Endothelial cell of umbilical vein (primary cell): ENCODE measurements around the gene SCG2. TPM values are rescaled to one million over a fixed set of nuclear protein-coding genes. Genes with fewer than 3 reads are reported as not detected.

Source experiments
- BruUV-seq: library from RNA; stranded (reverse); fragments of 400-500 nt; replicated peaks from 2 replicates; lab custom pipeline; 2021; lab: Mats Ljungman, UMichigan
- CTCF ChIA-PET: fragments of 300-600, 350-600 bp; sonication (Branson Sonifier 250); formaldehyde crosslinking; loops from one replicate; lab custom pipeline; 2021; ENCODE audit warnings: antibody characterized with exemption, inconsistent platforms; lab: Charles Lee
- POLR2A ChIA-PET: fragments of 300-600, 350-600 bp; sonication (Branson Sonifier 250); formaldehyde crosslinking; loops from one replicate; lab custom pipeline; 2021; ENCODE audit warnings: antibody characterized with exemption, inconsistent platforms; lab: Charles Lee
- DNase-seq: peaks from one replicate; pipeline ENCODE4 v3.0.0-alpha.2; 2011; ENCODE audit warnings: low read depth, low spot score
- FAIRE-seq: peaks from 2 replicates; lab custom pipeline; 2011; peaks lifted over from hg19 to GRCh38; lab: Jason Lieb, UNC
- H2AFZ ChIP-seq: 2 replicates; pipeline ENCODE4 v1.6.0; 2012; ENCODE audit warnings: low read depth, low read length, control low read depth, inconsistent platforms
- H3K27ac ChIP-seq: 2 replicates; pipeline ENCODE4 v1.5.1; 2011; ENCODE audit warnings: low read depth, mild to moderate bottlenecking, control low read depth, low read length, moderate library complexity; ENCODE audit not compliant: insufficient read depth
- H3K27me3 ChIP-seq, 2 experiments: 2 replicates each; pipeline versions ENCODE4 v1.6.0 to v1.6.1; 2011; ENCODE audit warnings: low read length in 2 of 2, mixed read lengths in 1 of 2; ENCODE audit not compliant: control insufficient read depth in 2 of 2, insufficient read depth in 2 of 2
- H3K36me3 ChIP-seq, 2 experiments: 2 replicates in 1 of 2; 3 replicates in 1 of 2; pipeline ENCODE4 v1.5.1; 2011; ENCODE audit warnings: low read length in 2 of 2, mild to moderate bottlenecking in 1 of 2, moderate library complexity in 1 of 2; ENCODE audit not compliant: control insufficient read depth in 2 of 2, insufficient read depth in 2 of 2; ENCODE audit errors: extremely low read depth in 1 of 2
- H3K4me1 ChIP-seq: 3 replicates; pipeline ENCODE4 v1.5.1; 2011; ENCODE audit warnings: mild to moderate bottlenecking, low read length; ENCODE audit not compliant: control insufficient read depth, insufficient read depth; ENCODE audit errors: extremely low read depth
- H3K4me2 ChIP-seq: 2 replicates; pipeline ENCODE4 v1.6.1; 2011; ENCODE audit warnings: low read length, control low read depth, mixed read lengths; ENCODE audit not compliant: insufficient read depth
- H3K4me3 ChIP-seq, 3 experiments: fragments of 200-600 bp in 1 of 3; sonication (generic), shearing (Covaris generic) in 1 of 3; replicated peaks in 1 of 3; 2 replicates each; pipeline ENCODE4 v1.5.1; 2011 to 2016; ENCODE audit warnings: control low read depth in 3 of 3, low read length in 3 of 3, mild to moderate bottlenecking in 2 of 3, inconsistent platforms in 1 of 3, low read depth in 1 of 3, moderate library complexity in 1 of 3; ENCODE audit not compliant: insufficient read depth in 1 of 3
- H3K79me2 ChIP-seq: 2 replicates; pipeline ENCODE4 v1.6.0; 2012; ENCODE audit warnings: low read length, inconsistent platforms; ENCODE audit not compliant: control insufficient read depth, insufficient read depth
- H3K9ac ChIP-seq: replicated peaks from 2 replicates; pipeline ENCODE3; 2011; ENCODE audit warnings: low read length, control low read depth; ENCODE audit not compliant: insufficient read depth; ENCODE audit errors: extremely low read depth
- H3K9me1 ChIP-seq: replicated peaks from 3 replicates; pipeline ENCODE4 v1.6.0; 2011; ENCODE audit warnings: mild to moderate bottlenecking, low read length; ENCODE audit not compliant: control insufficient read depth, insufficient read depth; ENCODE audit errors: extremely low read depth
- H3K9me3 ChIP-seq: replicated peaks from 2 replicates; pipeline ENCODE4 v1.5.1; 2012; ENCODE audit warnings: low read length, inconsistent platforms; ENCODE audit not compliant: control insufficient read depth, insufficient read depth
- H4K20me1 ChIP-seq: replicated peaks from 2 replicates; pipeline ENCODE3; 2011; ENCODE audit warnings: mild to moderate bottlenecking, low read length; ENCODE audit not compliant: control insufficient read depth, insufficient read depth; ENCODE audit errors: extremely low read depth
- EZH2 ChIP-seq: IDR thresholded peaks from 2 replicates; pipeline ENCODE4 v1.6.1; 2012; ENCODE audit warnings: borderline replicate concordance, low read depth, mild to moderate bottlenecking, moderate library complexity, low read length, inconsistent platforms; ENCODE audit not compliant: severe bottlenecking
- FOS ChIP-seq: IDR thresholded peaks from 2 replicates; pipeline ENCODE4 v1.6.1; 2011; ENCODE audit warnings: mild to moderate bottlenecking, low read length, moderate library complexity, borderline replicate concordance; ENCODE audit not compliant: insufficient read depth
- GATA2 ChIP-seq: IDR thresholded peaks from 2 replicates; pipeline ENCODE4 v1.7.0; 2011; ENCODE audit warnings: low read depth, mild to moderate bottlenecking, moderate library complexity, mixed read lengths, low read length; ENCODE audit not compliant: insufficient read length, insufficient read depth
- JUN ChIP-seq: IDR thresholded peaks from 2 replicates; pipeline ENCODE4 v1.6.1; 2011; ENCODE audit warnings: borderline replicate concordance, low read depth; ENCODE audit not compliant: insufficient read length, insufficient read depth
- POLR2A ChIP-seq: IDR thresholded peaks from 2 replicates; pipeline ENCODE4 v1.6.1; 2012; ENCODE audit warnings: low read depth, mild to moderate bottlenecking, control low read depth, low read length
- POLR2AphosphoS5 ChIP-seq: IDR thresholded peaks from 2 replicates; pipeline ENCODE4 v1.6.1; 2012; ENCODE audit warnings: low read depth, mild to moderate bottlenecking, control low read depth, low read length, moderate library complexity; ENCODE audit not compliant: insufficient read depth
- dilution Hi-C: fragments of 300-500 bp; cut with MboI; formaldehyde crosslinking; loops from one replicate; pipeline ENCODE4 v1.15.0; 2019; ENCODE audit warnings: low sequenced_read_pairs; ENCODE audit not compliant: extremely low pct_ligation_motif_present
- intact Hi-C: fragments of 100-400 bp; cut with micrococcal nuclease; formaldehyde crosslinking; loops from one replicate; pipeline ENCODE4 v1.10.0; 2022
- polyA plus RNA-seq, 4 experiments: library from polyadenylated mRNA; depleted of rRNA in 3 of 4; stranded (reverse) in 3 of 4; unstranded in 1 of 4; fragments of >200 nt; gene quantifications; 2 replicates each; pipeline versions ENCODE4 v1.2.1 to v1.2.3, GENCODE V29; 2011 to 2012; ENCODE audit warnings: missing spikeins in 1 of 4
- total RNA-seq: library from RNA; stranded (reverse); gene quantifications from 2 replicates; pipeline ENCODE4 v1.2.3, GENCODE V29; 2021
- TF ChIP-seq, protein P1 (sequence below), 2 donors: IDR thresholded peaks; 1 replicate in 1 of 2; 2 replicates in 1 of 2; pipeline ENCODE4 v1.5.1; 2011; ENCODE audit warnings: low read length in 2 of 2, mild to moderate bottlenecking in 2 of 2, moderate library complexity in 2 of 2, control low read depth in 1 of 2, inconsistent platforms in 1 of 2, low read depth in 1 of 2; ENCODE audit not compliant: insufficient read depth in 1 of 2; ENCODE audit errors: extremely low read depth in 1 of 2
- TF ChIP-seq, protein P2 (sequence below): IDR thresholded peaks from 2 replicates; pipeline ENCODE4 v1.6.1; 2011; ENCODE audit not compliant: insufficient read depth, insufficient read length

The SCG2 gene
- total and polyA plus RNA-seq, 2 donors (not counting 3 experiments of a cell fraction or from before 2014, with no cell fraction given), result not detected

- Histone ChIP-seq H3K4me1 (peaks cover 3% of the 10 kb centered on the region), H3K36me3 (no peaks in the 10 kb centered on the region), H3K4me2 (no peak overlapping the region), H3K27me3 (peaks cover 0 to 5% of the 10 kb centered on the region in 2 experiments), H4K20me1 (no peaks in the 10 kb centered on the region), H3K9ac (no peak overlapping the region), H2AFZ (no peak overlapping the region), H3K27ac (no peak overlapping the region), H3K9me3 (no peaks in the 10 kb centered on the region), H3K4me3 (no peak overlapping the region), H3K9me1 (no peaks in the 10 kb centered on the region), H3K79me2 (no peaks in the 10 kb centered on the region)
- peak; percentile 37 for DNase-seq
- BruUV-seq, result no TSS peak
- CTCF ChIA-PET, result interaction anchor here (1.2 to 1.7 kb wide), 4 partner anchors 9 to 131 kb away, joined by 3 to 6 read pairs (median 4); partner anchors contain the start of gene SCG2
- POLR2A ChIA-PET, result no interaction called here
- intact Hi-C loops, result no loop called here
- TF ChIP-seq JUN, result peak; percentile 28
- no peak for TF ChIP-seq POLR2A
- TF ChIP-seq, protein P1, sequence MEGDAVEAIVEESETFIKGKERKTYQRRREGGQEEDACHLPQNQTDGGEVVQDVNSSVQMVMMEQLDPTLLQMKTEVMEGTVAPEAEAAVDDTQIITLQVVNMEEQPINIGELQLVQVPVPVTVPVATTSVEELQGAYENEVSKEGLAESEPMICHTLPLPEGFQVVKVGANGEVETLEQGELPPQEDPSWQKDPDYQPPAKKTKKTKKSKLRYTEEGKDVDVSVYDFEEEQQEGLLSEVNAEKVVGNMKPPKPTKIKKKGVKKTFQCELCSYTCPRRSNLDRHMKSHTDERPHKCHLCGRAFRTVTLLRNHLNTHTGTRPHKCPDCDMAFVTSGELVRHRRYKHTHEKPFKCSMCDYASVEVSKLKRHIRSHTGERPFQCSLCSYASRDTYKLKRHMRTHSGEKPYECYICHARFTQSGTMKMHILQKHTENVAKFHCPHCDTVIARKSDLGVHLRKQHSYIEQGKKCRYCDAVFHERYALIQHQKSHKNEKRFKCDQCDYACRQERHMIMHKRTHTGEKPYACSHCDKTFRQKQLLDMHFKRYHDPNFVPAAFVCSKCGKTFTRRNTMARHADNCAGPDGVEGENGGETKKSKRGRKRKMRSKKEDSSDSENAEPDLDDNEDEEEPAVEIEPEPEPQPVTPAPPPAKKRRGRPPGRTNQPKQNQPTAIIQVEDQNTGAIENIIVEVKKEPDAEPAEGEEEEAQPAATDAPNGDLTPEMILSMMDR (IDR thresholded peaks at IDR 0.05; ENCODE audit: extremely low read depth in 1 of 2, insufficient read depth in 1 of 2, low read depth in 1 of 2, low read length in 2 of 2), result no peak
- no peak for TF ChIP-seq FOS
- TF ChIP-seq, protein P2, sequence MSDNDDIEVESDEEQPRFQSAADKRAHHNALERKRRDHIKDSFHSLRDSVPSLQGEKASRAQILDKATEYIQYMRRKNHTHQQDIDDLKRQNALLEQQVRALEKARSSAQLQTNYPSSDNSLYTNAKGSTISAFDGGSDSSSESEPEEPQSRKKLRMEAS, result no peak
- no peak for TF ChIP-seq POLR2AphosphoS5
- no peak for TF ChIP-seq GATA2
- no peak for TF ChIP-seq EZH2
- FAIRE-seq, result no peak
- dilution Hi-C loops, result no loop called here
Measured at GRCh38 chr2:223589901-223590300, 12.3 kb downstream of the SCG2 start.
